ENCODE data around the gene IFFO2.

GRCh38 chr1:18948913-18949685 lies 7.4 kb downstream of the IFFO2 start:
- TF ChIP-seq, protein P1, sequence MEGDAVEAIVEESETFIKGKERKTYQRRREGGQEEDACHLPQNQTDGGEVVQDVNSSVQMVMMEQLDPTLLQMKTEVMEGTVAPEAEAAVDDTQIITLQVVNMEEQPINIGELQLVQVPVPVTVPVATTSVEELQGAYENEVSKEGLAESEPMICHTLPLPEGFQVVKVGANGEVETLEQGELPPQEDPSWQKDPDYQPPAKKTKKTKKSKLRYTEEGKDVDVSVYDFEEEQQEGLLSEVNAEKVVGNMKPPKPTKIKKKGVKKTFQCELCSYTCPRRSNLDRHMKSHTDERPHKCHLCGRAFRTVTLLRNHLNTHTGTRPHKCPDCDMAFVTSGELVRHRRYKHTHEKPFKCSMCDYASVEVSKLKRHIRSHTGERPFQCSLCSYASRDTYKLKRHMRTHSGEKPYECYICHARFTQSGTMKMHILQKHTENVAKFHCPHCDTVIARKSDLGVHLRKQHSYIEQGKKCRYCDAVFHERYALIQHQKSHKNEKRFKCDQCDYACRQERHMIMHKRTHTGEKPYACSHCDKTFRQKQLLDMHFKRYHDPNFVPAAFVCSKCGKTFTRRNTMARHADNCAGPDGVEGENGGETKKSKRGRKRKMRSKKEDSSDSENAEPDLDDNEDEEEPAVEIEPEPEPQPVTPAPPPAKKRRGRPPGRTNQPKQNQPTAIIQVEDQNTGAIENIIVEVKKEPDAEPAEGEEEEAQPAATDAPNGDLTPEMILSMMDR (conservative IDR thresholded peaks at IDR 0.05) = no peak
- TF ChIP-seq EZH2 (IDR thresholded peaks at IDR 0.05; ENCODE audit: low read depth) = no peak

All from PC-9 (cell line).